H9 (cell line): ENCODE measurements around the gene SLC25A26. TPM values are rescaled to one million over a fixed set of nuclear protein-coding genes. Genes with fewer than 3 reads are reported as not detected.

ENCODE experiments used
- DNase-seq: peaks from one replicate; pipeline ENCODE4 v3.0.0-alpha.2; 2017
- H2AFZ ChIP-seq: one replicate; pipeline ENCODE4 v1.6.1; 2013; ENCODE audit warnings: mild to moderate bottlenecking, low read length, control low read depth, moderate library complexity
- H2AK5ac ChIP-seq: 2 replicates; pipeline ENCODE4 v1.6.1; 2013; ENCODE audit warnings: low read length, control low read depth, mixed read lengths; ENCODE audit not compliant: insufficient read length
- H2BK120ac ChIP-seq: one replicate; pipeline ENCODE4 v1.6.1; 2013; ENCODE audit warnings: low read depth, mild to moderate bottlenecking, low read length, control low read depth, inconsistent platforms; ENCODE audit not compliant: poor library complexity, severe bottlenecking
- H2BK12ac ChIP-seq: 2 replicates; pipeline ENCODE4 v1.6.1; 2013; ENCODE audit warnings: low read length, control low read depth, mixed read lengths, low read depth; ENCODE audit not compliant: insufficient read length
- H2BK15ac ChIP-seq: 2 replicates; pipeline ENCODE4 v1.6.1; 2013; ENCODE audit warnings: low read depth, low read length, control low read depth
- H2BK20ac ChIP-seq: one replicate; pipeline ENCODE4 v1.6.1; 2013; ENCODE audit warnings: low read depth, mild to moderate bottlenecking, low read length, control low read depth, inconsistent platforms; ENCODE audit not compliant: poor library complexity, severe bottlenecking
- H2BK5ac ChIP-seq: 2 replicates; pipeline ENCODE4 v1.6.1; 2013; ENCODE audit warnings: low read length, control low read depth, mixed read lengths; ENCODE audit not compliant: insufficient read length
- H3K14ac ChIP-seq: 2 replicates; pipeline ENCODE4 v1.6.1; 2013; ENCODE audit warnings: low read length, control low read depth; ENCODE audit not compliant: insufficient read depth
- H3K18ac ChIP-seq: 2 replicates; pipeline ENCODE4 v1.6.1; 2013; ENCODE audit warnings: low read depth, mild to moderate bottlenecking, mixed read lengths, low read length, control low read depth; ENCODE audit not compliant: insufficient read length
- H3K23ac ChIP-seq: 2 replicates; pipeline ENCODE4 v1.6.1; 2013; ENCODE audit warnings: low read length, control low read depth, mixed read lengths, low read depth; ENCODE audit not compliant: insufficient read length
- H3K23me2 ChIP-seq: 2 replicates; pipeline ENCODE4 v1.6.1; 2013; ENCODE audit warnings: low read depth, mild to moderate bottlenecking, mixed read lengths, low read length, control low read depth; ENCODE audit not compliant: insufficient read length, poor library complexity, severe bottlenecking
- H3K27ac ChIP-seq: 2 replicates; pipeline ENCODE4 v1.5.1; 2013; ENCODE audit warnings: low read length, control low read depth, mixed read lengths, low read depth; ENCODE audit not compliant: insufficient read length
- H3K27me3 ChIP-seq: 2 replicates; pipeline ENCODE4 v1.6.1; 2013; ENCODE audit warnings: low read length, control low read depth, inconsistent platforms; ENCODE audit not compliant: insufficient read depth
- H3K4ac ChIP-seq: 2 replicates; pipeline ENCODE4 v1.6.1; 2013; ENCODE audit warnings: low read depth, mild to moderate bottlenecking, control low read depth, inconsistent platforms, low read length, moderate library complexity
- H3K4me1 ChIP-seq: 2 replicates; pipeline ENCODE4 v1.6.1; 2013; ENCODE audit warnings: low read length, control low read depth, inconsistent platforms; ENCODE audit not compliant: insufficient read depth
- H3K4me2 ChIP-seq: 2 replicates; pipeline ENCODE4 v1.6.1; 2013; ENCODE audit warnings: low read length, control low read depth, mixed read lengths; ENCODE audit not compliant: insufficient read length, insufficient read depth
- H3K56ac ChIP-seq: 2 replicates; pipeline ENCODE4 v1.6.1; 2013; ENCODE audit warnings: low read depth, mild to moderate bottlenecking, mixed read lengths, low read length, control low read depth; ENCODE audit not compliant: insufficient read length
- H3K79me1 ChIP-seq: 2 replicates; pipeline ENCODE4 v1.6.1; 2013; ENCODE audit warnings: low read depth, mild to moderate bottlenecking, moderate library complexity, low read length, control low read depth, inconsistent platforms; ENCODE audit not compliant: insufficient read depth, poor library complexity, severe bottlenecking
- H3K79me2 ChIP-seq: 2 replicates; pipeline ENCODE4 v1.6.1; 2013; ENCODE audit warnings: low read length, control low read depth, inconsistent platforms; ENCODE audit not compliant: insufficient read depth
- H3K9ac ChIP-seq: 2 replicates; pipeline ENCODE4 v1.6.1; 2013; ENCODE audit warnings: low read length, control low read depth, mixed read lengths; ENCODE audit not compliant: insufficient read length; ENCODE audit errors: extremely low read depth
- H3K9me3 ChIP-seq: one replicate; pipeline ENCODE4 v1.6.1; 2013; ENCODE audit warnings: low read depth, low read length, inconsistent platforms; ENCODE audit not compliant: control insufficient read depth
- H3T11ph ChIP-seq: one replicate; pipeline ENCODE4 v1.6.1; 2013; ENCODE audit warnings: mild to moderate bottlenecking, low read length, control low read depth, inconsistent platforms
- H4K20me1 ChIP-seq: one replicate; pipeline ENCODE4 v1.6.1; 2013; ENCODE audit not compliant: control insufficient read depth, insufficient read length, insufficient read depth
- H4K5ac ChIP-seq: 2 replicates; pipeline ENCODE4 v1.6.1; 2013; ENCODE audit warnings: low read depth, mild to moderate bottlenecking, mixed read lengths, low read length, control low read depth; ENCODE audit not compliant: insufficient read length
- H4K8ac ChIP-seq: replicated peaks from 2 replicates; pipeline ENCODE4 v1.6.1; 2013; ENCODE audit warnings: low read length, control low read depth, mixed read lengths, low read depth; ENCODE audit not compliant: insufficient read length
- H4K91ac ChIP-seq: 2 replicates; pipeline ENCODE4 v1.6.1; 2013; ENCODE audit warnings: low read depth, mild to moderate bottlenecking, moderate library complexity, mixed read lengths, low read length, control low read depth; ENCODE audit not compliant: insufficient read length
- H3K27ac Mint-ChIP-seq, 3 experiments: 2 replicates in 2 of 3; 3 replicates in 1 of 3; pipeline ENCODE4 v1.8.0; 2020 to 2021; ENCODE audit warnings: mixed read lengths in 3 of 3, mild to moderate bottlenecking in 1 of 3, moderate library complexity in 1 of 3
- H3K27me3 Mint-ChIP-seq: 2 replicates; pipeline ENCODE4 v1.8.0; 2021; ENCODE audit warnings: low read depth, mild to moderate bottlenecking, moderate library complexity, mixed read lengths
- H3K36me3 Mint-ChIP-seq, 3 experiments: 2 replicates in 2 of 3; 3 replicates in 1 of 3; pipeline ENCODE4 v1.8.0; 2020 to 2021; ENCODE audit warnings: low read depth in 3 of 3, mixed read lengths in 3 of 3; ENCODE audit not compliant: insufficient read depth in 1 of 3
- H3K4me1 Mint-ChIP-seq, 2 experiments: 2 replicates each; pipeline ENCODE4 v1.8.0; 2020; ENCODE audit warnings: mixed read lengths in 2 of 2
- H3K4me3 Mint-ChIP-seq, 2 experiments: 2 replicates in 1 of 2; 3 replicates in 1 of 2; pipeline ENCODE4 v1.8.0; 2020 to 2021; ENCODE audit warnings: mild to moderate bottlenecking in 2 of 2, mixed read lengths in 2 of 2, moderate library complexity in 1 of 2
- H3K9me3 Mint-ChIP-seq, 2 experiments: 2 replicates in 1 of 2; 3 replicates in 1 of 2; pipeline ENCODE4 v1.8.0; 2020; ENCODE audit warnings: mild to moderate bottlenecking in 2 of 2, mixed read lengths in 2 of 2, moderate library complexity in 1 of 2
- WGBS: extraction: QIAGEN DNeasy Blood & Tissue Kit; methylation state at CpG from one replicate; pipeline ENCODE4 v1.1.7; 2013; ENCODE audit warnings: missing lambda C conversion rate, low lambda C conversion rate, mixed read lengths; ENCODE audit not compliant: insufficient read length; ENCODE audit errors: extremely low coverage; 5-methylcytosine and 5-hydroxymethylcytosine counted together
- total RNA-seq: library from RNA; stranded (reverse); gene quantifications from 2 replicates; pipeline ENCODE4 v1.2.1, GENCODE V29; 2021
- TF ChIP-seq, protein P1 (sequence below): fragments of 200-600 bp; sonication (generic); conservative IDR thresholded peaks from 3 replicates; pipeline ENCODE4 v1.8.0; 2021; ENCODE audit warnings: antibody characterized with exemption, mild to moderate bottlenecking

SLC25A26 gene
- total RNA-seq, 1 experiment from 2014 or later, result 30.2 TPM

- no CpG with 5 or more reads among the region's 5 CpGs for WGBS
- H3K23me2 ChIP-seq, result no peaks in the 10 kb centered on the region
- no peak overlapping the region for H4K5ac ChIP-seq
- no peak overlapping the region for H2BK120ac ChIP-seq
- Mint-ChIP-seq H3K36me3 (peaks cover 25 to 68% (median 55%) of the 10 kb centered on the region in 3 experiments), H3K4me3 (no peak overlapping the region), H3K9me3 (peaks cover 13 to 17% of the 10 kb centered on the region in 2 experiments), H3K27ac (peak overlapping the region in 1 of 3 experiments; percentile 62; a peak in 2 of 7 replicates), H3K4me1 (peaks cover 65 to 67% of the 10 kb centered on the region in 2 experiments), H3K27me3 (no peaks in the 10 kb centered on the region; the same call in 1 of the 2 replicates)
- H4K20me1 ChIP-seq, result no peaks in the 10 kb centered on the region
- H4K91ac ChIP-seq, result no peak overlapping the region
- no peak overlapping the region for H3K9ac ChIP-seq
- no peak overlapping the region for H2BK20ac ChIP-seq
- H3K79me2 ChIP-seq, result peaks cover 57% of the 10 kb centered on the region
- no peak overlapping the region for H3K4me2 ChIP-seq
- H4K8ac ChIP-seq, result no peak overlapping the region
- H3K56ac ChIP-seq, result no peak overlapping the region
- no peak overlapping the region for H2BK5ac ChIP-seq
- H2AK5ac ChIP-seq, result no peak overlapping the region
- H2BK12ac ChIP-seq, result no peak overlapping the region
- no peak overlapping the region for H3K4ac ChIP-seq
- peaks cover 23% of the 10 kb centered on the region for H3K4me1 ChIP-seq
- H3K14ac ChIP-seq, result no peak overlapping the region
- TF ChIP-seq, protein P1, sequence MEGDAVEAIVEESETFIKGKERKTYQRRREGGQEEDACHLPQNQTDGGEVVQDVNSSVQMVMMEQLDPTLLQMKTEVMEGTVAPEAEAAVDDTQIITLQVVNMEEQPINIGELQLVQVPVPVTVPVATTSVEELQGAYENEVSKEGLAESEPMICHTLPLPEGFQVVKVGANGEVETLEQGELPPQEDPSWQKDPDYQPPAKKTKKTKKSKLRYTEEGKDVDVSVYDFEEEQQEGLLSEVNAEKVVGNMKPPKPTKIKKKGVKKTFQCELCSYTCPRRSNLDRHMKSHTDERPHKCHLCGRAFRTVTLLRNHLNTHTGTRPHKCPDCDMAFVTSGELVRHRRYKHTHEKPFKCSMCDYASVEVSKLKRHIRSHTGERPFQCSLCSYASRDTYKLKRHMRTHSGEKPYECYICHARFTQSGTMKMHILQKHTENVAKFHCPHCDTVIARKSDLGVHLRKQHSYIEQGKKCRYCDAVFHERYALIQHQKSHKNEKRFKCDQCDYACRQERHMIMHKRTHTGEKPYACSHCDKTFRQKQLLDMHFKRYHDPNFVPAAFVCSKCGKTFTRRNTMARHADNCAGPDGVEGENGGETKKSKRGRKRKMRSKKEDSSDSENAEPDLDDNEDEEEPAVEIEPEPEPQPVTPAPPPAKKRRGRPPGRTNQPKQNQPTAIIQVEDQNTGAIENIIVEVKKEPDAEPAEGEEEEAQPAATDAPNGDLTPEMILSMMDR, result no peak
- no peak for DNase-seq
- peaks cover 29% of the 10 kb centered on the region for H3K79me1 ChIP-seq
- no peak overlapping the region for H3K27ac ChIP-seq
- H3K18ac ChIP-seq, result no peak overlapping the region
- H2BK15ac ChIP-seq, result no peak overlapping the region
- H3K23ac ChIP-seq, result no peak overlapping the region
- H3K27me3 ChIP-seq, result no peaks in the 10 kb centered on the region
- H2AFZ ChIP-seq, result no peak overlapping the region
- peaks cover 6% of the 10 kb centered on the region for H3K9me3 ChIP-seq
- H3T11ph ChIP-seq, result no peak overlapping the region
These were observed 207.2 kb downstream of the SLC25A26 start for GRCh38 chr3:66427951-66428474.

Other genes with a start within 250 kb of the SLC25A26 start
- 57.8 and 65.7 TPM in 2 replicates for gene MAGI1, start 182.1 kb upstream of the SLC25A26 start, total RNA-seq